ENCODE data around the gene PCBP4.
"Not testable (repeated sequence)": the region's sequence is repeated elsewhere in the genome, so short reads cannot be mapped to it uniquely, and the experiment has no call there.

Gene PCBP4

DNA sequence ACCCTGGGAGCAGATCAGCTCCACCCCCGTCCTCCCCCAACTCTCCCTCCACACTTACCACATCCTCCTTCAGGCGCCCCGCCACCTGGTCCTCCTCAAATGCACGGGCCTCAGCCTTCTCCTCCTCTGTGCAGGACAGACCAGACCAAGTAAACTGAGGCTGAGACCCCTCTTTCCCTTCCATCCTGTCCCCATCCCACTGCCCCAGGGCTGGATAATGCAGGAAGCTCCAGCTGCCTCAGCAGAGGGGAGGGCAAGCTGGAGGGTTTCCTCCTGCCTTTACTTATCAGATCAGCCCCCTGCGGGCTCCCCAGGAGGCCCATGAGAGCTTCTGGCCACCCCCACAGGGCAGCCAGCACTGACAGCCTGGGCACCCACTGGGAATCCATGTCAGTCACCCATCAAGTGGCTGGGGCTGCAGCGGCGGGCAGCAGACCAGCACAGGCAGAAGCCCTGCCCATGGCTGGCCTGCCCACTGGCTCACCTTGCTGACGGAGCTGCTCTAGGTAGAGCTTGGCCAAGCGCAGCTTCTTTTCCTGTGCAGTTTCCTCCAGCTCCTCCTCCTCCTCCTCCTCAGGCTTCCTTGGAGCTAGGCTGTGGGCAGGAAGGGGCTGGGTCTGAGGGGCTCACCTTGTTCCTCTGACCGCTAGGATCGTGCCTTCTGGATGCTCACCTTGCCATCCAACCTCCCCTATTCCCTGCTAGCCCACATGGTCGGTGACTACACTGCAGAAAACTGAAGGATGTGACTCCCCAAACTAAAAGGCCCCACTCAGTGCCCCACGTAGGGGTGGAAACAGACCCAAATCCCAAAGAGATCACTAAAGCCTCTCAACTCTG, 29.4 kb downstream of the PCBP4 start:
- no peak for DNase-seq

DNA sequence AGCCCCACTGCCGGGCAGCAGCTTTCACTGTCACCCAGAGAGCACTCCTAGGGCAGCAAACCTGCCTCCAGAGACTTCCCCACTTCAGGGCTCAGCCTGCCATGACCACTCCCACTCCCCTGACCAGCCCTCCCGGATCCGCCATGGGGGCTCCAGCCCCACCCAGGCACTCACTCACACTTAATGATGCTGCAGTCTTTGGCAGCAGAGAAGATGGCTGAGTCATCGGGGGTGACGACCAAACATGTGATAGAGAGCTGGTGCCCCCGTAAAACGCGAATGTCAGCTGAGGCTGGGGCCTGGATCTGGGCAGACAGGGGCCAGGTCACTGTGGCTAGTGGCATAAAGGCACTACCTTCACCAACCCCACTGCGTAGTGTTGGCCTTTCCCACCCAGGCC, 30.2 kb downstream of the PCBP4 start:
- DNase-seq = no peak

DNA sequence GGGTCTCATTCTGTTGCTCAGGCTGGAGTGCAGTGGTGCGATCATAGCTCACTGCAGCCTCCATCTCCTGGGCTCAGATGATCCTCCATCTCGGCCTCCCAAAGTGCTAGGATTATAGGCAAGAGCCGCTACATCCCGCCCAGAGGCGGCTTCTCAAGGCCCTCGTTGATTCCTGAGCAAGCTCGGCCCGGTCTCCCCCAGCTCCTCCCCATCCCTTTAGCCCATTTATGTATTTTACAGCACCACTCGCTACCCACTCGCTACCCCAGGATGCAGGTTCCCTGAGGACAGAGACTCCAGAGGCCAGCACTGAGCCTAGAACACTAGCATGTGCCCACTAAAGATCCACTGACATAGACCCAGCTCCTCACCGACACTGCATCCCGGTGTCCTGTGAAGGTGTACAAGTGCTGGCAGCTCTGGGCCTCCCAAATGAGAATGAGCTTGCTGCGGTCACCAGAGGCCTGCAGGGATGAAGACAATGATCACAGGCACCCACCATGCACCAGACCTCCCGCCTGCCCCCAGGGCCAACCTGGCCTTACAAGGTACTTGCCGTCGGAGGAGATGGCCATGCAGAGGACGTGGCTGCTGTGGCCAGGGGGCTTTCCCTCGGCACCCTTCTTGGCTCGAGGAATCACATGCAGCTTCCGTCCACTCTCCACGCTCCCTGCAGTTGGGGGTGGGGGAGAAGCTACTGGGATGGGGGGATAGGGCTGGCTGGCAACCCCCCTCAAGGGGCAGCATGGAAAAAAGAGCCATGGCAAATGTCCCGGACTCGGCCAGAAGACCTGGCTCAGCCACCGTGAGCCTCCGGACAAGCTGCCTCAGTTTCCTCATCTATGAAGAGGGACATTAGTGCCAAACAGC, 31.1 kb downstream of the PCBP4 start:
- no peak for DNase-seq

DNA sequence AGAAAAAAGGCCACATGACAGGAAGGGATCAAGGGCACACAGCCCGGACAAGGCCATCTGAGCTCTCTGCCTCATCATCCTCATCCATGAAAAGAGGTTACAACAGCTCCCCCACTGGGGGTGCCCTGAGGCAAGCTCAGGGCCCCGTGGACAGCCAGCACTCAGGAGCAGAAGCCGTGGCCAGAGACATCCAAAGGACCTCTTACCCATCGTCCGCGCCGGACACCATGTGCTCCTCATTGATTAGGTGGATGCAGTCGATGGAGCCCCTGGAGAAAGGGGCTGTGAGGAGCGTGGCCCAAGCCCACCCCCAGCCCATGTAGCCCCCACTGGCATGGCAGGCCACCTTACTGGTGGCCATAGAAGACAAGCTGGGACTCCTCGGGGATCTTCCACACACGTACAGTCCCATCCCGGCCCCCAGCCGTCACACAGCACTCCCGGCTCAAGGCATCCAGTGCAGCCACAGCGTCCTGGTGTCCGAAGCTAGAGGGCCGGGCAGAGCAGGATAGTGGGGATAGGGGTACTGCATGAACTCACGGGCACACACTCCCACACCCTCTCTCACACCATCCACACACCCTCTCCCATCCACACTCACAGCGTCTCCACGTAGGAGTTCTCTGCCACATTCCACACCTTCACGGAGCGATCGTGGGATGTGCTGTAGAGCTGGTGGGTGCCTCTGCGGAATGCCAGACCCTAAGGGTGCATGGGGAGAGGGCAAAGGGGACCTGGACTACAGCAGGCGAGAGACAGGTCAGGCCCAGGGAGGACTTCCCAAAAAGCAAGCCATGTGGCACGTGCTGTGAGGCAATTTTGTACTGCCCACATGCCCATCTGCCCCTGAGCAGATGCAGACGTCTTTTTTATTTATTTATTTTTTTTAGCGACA, 32.0 kb downstream of the PCBP4 start:
- no peak for DNase-seq

DNA sequence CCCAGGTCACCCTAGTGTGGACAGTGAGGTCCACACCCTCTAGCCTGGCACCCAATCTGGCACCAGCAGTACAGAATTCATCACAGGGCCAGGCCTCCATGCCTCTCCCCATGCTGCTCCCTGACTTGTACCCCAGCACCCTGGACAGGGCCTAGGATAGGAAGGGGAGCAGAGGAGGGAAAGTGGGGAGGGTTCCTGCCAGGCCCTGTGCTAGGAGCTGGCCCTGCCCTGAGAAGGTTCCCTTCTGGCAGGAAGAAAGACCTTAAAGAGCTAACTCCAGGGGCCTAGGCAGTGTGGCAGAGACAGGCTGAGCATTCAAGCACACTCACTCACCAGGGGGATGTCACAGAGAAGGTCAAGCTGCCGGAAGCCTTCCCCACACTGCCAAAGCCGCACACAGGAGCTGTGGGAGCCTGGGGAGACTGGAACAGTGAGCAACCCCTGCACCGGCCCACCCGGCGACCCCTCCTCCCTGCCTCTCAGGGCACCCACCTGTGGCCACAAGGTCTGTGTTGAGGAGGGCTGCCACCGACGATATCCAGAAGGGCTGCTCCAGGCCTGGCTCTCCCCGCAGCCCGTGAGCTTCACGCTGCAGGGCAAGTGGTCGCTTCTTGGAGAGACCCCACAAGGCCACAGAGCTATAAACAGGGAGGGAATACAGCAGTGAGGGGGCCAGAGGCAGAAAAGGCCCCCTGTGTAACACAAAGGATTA, 33.0 kb downstream of the PCBP4 start:
- DNase-seq = no peak

DNA sequence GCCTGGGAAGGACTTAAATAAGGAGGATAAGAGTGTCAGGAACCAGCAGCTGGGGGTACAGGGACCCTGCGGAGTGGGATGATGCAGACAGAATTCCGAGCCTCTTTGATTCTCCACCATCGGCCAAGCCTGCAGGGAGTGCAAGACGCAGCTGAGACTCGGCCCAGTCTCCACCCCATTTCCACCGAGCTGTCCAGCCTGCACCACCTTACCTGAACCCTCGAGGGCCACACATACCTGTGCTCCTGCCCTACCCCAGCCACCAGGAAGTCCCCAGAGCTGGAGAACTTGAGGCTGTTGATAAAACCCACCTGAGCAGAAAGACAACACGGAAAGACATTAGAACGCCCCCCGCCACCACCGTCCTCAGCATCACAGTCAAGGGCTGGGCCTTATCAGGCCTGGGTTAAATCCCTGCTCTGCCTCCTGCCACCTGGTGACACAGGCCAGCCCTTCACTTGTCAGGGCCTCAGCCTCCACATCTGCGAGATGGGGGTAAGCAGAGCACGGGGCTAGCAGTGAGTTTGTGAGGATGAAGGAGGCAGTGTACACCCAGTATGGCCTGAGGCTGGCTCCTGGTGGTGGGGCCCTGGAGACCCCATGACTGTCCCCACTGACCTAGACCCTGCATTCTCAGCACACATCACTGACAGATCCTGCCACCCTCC, 33.6 kb downstream of the PCBP4 start:
- DNase-seq = no peak

DNA sequence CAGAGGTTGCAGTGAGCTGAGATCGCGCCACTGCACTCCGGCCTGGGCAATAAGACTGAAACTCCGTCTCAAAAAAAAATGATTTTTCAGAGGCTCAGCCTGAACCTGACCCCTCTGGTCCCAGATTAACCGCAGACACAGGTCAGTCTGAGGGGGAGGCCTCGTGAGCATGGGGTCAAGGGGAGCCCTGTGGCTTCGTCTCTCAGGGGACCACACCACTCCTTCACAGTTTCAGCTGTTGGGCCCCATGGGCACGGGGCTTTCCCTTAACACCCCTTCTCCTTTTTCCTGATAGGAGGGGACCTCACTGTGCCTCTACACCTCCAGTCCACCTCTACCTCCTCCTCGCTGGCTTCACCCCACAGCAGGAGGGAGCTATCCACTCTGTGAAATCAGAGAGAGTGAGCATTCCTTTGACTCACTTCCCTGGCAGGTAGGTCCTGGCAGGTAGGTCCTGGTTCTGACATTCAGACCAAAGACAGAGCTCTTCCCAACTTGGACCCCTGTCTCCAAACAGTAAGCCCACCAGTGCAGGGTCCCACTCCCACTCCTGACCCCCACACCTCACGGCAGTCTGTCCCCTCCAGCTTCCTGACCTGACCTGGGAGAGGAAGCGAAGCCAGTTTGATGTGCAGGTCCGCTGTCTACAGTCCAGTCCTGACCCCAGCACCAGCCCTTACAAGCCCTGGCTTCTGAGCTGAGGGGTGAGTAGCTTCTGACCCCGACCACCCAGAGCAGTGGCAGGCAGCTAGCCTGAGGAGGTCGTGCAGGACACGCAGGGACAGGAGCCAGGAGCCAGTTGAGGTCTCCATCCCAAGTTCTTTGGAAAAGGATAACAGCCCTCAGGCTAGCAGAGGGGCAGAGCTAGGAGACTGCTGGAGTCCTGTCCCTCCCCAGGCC, 34.5 kb downstream of the PCBP4 start:
- no peak for DNase-seq

DNA sequence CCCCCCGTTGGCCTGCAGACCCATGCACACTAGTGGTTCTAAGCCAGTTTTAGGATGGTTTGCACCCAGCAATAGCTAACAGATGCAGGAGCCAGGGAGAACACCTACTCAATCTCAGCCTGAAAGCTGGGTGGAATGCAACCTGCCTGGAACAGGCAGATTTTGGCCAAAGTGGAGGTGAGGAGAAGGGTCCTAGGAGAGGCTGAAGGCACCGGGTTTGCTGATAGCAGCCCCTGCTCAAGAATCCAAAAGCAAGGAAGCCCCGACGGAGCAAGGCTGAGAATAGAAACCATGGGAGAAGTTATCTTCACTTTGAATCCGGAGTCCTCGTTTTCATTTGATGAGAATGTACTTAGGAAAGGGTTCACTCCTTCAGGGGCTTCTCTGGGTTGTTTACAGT, 35.5 kb downstream of the PCBP4 start:
- no peak for DNase-seq

DNA sequence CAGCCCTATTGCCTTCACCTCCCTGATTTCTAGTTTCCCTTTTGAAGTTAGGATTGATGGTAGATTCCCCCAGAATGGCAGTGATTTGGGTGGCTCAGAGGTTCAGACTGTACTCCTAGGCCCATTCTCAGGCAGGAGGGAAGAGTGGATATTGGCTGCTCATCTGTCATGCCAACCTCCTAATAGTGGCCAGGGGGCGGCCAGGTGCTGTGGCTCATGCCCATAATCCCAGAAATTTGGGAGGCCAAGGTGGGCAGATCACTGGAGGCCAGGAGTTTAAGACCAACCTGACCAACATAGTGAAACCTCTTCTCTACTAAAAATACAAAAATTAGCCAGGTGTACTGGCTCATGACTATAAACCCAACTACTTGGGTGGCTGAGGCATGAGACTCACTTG, 36.8 kb downstream of the PCBP4 start:
- no peak for DNase-seq

DNA sequence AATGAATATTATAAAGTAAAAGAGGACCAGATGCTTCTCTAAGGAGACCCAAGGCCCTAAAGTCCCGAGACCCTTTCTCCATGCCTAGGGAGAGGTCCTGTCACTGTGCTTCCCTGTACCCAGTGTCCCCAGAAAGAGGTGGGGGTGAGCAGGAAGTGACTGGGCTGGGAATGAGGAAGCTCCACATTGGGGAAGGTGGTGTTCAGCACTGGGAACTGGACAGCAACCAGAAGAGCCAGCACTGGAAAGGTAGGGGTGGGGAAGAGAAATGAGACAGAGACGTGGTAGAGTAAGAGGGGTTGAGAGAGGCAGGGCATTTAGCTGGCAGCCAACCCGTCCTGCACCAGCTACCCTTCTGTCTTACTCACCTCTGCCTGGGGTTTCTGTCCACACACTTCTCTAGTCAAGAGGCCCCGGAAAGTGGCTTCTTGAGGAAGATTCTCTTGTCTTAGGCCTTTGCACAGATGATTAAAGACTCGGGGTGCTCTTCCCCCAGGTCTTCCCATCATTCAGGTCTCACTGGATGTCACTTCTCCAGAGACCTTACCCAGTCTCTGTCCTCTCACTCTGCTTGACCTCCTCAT, 37.7 kb downstream of the PCBP4 start:
- no peak for DNase-seq

DNA sequence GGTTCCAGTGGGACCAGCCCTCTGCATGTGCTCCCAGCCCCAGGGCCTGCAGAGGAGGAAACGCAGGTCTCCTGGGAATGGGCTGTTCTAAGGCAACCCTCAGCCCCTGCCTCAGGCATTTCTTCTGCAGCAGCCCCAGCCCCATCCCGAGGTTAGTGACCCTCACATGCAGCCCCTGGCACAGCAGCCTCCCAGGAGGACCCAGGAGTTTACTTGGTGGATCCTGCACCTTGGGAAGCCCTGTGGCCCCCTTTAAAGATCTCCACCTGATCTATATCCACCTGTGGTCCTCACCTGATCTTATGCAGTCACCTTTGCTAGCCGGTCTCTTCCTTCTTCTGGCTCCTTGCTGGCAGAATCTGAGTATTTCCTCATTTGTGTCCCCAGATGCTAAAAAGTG, 38.3 kb downstream of the PCBP4 start:
- not testable (repeated sequence) for DNase-seq

DNA sequence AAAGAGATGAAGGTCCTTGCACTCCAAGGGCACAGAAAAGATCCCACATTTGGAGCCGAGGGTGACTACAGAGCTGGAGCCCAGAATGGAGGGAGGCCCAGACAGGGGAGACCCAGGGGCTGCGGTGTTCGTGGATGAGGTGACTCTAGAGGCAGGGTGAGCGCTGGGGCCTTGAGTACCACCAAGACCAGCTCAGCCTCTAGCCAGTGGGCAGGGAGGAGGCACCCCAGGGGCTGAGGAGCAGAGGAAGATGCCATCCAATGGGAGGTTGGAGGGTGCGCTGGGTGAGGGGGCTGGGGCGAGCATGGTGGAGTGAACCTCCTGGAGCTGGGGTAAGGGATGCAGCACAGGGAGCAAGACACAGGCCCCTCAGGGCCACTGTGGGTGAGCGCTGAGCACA, 38.8 kb downstream of the PCBP4 start:
- DNase-seq = no peak

DNA sequence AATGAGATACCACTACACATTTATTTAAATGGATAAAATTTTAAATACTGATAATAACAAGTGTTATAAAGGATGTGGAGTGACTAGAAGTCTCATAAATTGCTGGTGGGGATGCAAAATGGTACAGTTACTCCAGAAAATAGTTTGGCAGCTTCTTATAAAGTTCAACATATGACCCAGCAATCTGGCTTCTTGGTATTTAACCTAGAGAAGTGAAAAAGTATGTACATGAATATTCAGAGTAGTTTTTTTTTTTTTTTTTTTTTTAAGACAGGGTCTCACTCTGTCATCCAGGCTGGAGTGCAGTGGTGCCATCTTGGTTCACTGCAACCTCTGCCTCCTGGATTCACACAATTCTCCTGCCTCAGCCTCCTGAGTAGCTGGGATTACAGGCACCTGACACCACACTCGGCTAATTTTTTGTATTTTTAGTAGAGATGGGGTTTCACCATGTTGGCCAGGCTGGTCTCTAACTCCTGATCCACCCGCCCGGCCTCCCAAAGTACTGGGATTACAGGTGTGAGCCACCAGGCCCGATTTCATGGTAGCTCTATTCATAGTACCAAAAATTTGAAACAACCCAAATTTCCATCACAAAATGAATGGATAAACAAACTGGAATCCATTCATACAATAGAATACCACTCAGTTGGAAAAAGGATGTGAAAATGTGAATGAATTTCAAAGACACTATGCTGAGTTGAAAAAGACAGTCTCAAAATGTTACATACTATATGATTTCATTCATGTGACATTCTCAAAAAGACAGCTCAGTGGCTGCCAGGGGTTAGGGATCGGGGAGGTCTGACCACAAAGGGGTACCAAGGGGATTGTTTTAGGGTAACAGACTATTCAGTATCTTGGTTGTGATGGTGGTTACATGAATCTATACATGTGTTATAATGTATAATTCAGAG, 39.9 kb downstream of the PCBP4 start:
- DNase-seq = no peak

DNA sequence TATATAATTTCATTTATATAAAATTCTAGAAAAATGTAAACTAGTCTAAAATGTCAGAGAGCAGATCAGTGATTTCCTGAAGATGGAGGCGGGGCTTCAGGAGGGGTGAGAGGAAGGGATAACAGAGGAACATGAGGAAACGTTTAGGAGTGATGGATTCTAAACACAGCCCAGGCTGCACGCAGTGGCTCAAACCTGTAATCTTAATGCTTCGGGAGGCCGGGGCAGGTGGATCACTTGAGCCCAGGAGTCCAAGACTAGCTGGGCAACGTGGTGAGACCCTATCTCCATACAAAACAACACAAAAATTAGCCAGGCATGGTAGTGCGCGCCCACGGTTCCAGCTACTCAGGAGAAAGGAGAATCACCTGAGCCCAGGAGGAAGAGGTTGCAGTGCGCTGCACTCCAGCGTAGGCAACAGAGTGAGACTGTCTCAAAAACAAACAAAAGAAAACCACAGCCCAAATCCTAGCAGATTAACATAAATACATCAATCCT, 46.1 kb downstream of the PCBP4 start:
- no peak for DNase-seq

DNA sequence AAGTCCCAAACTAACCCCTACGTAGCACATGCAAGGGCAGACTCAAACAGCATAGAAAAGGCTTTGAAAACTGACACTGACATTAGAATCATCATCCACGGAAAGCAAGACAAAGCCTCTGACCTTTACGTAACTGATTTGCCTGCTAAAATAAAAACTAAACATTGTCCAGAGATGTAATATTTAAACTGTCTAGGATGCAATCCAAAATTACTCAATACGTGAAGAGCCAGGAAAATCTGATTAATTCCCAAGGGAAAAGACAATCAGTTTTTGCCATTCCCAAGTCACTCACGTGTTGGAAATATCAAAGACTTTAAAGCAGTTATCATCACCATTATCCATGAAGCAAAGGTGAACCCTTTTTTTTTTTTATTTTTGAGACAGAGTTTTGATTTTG, 50.8 kb downstream of the PCBP4 start:
- no peak for DNase-seq

DNA sequence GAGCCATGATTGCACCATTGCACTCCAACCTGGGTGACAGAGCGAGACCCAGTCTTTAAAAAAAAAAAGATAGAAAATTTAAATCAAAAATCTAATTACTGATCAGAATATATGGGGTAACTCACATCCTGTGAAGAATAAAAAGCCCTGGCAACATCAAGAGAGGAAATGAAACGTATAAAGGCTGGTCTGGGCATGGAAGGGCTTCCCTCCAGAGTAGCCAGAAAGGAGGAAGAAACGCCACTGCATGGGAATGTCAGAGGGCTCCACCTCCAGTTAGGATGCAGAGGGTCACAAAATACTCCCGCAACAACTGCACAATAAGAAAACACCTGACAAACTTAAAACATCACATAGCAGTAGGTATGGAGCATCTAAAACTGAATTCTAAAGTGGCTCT, 59.2 kb downstream of the PCBP4 start:
- DNase-seq = no peak

All from CD4-positive, alpha-beta T cell treated with Interleukin-17A for 4 hours (primary cell).